ENCODE measurements around the gene SRC.

DNA sequence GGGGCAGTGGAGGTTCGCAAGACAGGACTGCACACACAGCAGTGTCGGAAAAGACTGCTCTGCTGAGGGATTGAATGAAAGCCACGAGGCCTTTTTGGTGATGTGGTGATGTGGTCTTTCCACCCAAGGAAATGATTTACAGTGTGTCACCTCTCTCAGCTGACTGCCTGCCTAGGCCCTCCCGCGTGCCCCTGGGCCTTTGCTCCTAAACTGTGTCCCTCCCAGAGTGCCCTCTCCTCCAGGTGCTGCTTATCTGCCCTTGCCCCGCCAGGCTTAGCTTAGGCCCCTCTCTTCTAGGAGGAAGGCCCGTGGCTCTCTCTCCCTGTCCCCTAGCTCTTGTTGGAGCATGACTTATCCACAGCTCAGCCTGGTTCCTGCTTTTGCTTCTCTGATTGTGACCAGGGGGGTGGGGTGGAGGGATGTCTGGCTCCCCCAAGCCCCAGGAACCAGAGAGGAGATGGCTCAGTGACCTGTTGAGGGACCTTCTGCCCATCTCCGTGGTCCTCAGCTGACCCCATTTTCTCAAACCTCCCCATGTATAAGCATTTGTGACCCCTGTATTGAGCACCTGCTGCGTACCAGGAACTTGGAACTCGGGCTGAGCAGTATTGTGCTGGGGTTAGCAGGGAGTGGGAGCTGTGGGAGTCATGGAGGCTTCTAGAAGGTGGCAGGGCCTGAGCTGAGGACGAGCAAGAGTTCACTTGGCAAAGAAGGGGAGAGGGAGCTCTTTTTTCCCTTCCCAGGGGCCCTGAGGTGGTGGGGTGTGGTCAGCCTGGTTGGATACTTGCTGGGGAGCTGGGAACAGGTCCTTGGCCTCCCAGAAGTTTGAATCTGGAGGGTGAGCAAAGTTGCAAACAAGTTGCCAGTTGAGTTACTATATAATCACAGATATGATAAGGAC lies 2.2 kb downstream of the SRC start:
- TF ChIP-seq, protein P1, sequence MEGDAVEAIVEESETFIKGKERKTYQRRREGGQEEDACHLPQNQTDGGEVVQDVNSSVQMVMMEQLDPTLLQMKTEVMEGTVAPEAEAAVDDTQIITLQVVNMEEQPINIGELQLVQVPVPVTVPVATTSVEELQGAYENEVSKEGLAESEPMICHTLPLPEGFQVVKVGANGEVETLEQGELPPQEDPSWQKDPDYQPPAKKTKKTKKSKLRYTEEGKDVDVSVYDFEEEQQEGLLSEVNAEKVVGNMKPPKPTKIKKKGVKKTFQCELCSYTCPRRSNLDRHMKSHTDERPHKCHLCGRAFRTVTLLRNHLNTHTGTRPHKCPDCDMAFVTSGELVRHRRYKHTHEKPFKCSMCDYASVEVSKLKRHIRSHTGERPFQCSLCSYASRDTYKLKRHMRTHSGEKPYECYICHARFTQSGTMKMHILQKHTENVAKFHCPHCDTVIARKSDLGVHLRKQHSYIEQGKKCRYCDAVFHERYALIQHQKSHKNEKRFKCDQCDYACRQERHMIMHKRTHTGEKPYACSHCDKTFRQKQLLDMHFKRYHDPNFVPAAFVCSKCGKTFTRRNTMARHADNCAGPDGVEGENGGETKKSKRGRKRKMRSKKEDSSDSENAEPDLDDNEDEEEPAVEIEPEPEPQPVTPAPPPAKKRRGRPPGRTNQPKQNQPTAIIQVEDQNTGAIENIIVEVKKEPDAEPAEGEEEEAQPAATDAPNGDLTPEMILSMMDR (IDR thresholded peaks at IDR 0.05) = no peak
- TF ChIP-seq POLR2A (IDR thresholded peaks at IDR 0.05) = no peak
